GM23338 (cell line): ENCODE measurements around the gene NEK8. TPM values are rescaled to one million over a fixed set of nuclear protein-coding genes. Genes with fewer than 3 reads are reported as not detected.

Experiments
- ETS1 ChIP-seq: IDR thresholded peaks from 2 replicates; pipeline ENCODE4 v1.6.1; 2016; ENCODE audit warnings: antibody characterized with exemption
- JUNB ChIP-seq: IDR thresholded peaks from one replicate; pipeline ENCODE4 v1.6.1; 2016; ENCODE audit warnings: antibody characterized with exemption; ENCODE audit not compliant: unreplicated experiment
- POLR2AphosphoS5 ChIP-seq: IDR thresholded peaks from 2 replicates; pipeline ENCODE4 v1.6.1; 2016; ENCODE audit warnings: antibody characterized with exemption, low read depth
- ZNF114 ChIP-seq: fragments of 250-450 bp; sonication (Bioruptor Pico); IDR thresholded peaks from 2 replicates; pipeline ENCODE4 v1.5.0; 2020; ENCODE audit warnings: mild to moderate bottlenecking, moderate library complexity
- ZNF331 ChIP-seq: fragments of 250-450 bp; sonication (Bioruptor Pico); IDR thresholded peaks from 2 replicates; pipeline ENCODE4 v1.5.0; 2020; ENCODE audit warnings: low read depth, mild to moderate bottlenecking, moderate library complexity
- ZNF462 ChIP-seq: fragments of 250-450 bp; sonication (Bioruptor Pico); IDR thresholded peaks from 2 replicates; pipeline ENCODE4 v1.5.0; 2020; ENCODE audit warnings: mild to moderate bottlenecking, moderate library complexity
- polyA plus RNA-seq: library from polyadenylated mRNA; unstranded; fragments of >200 nt; fragmentation: Nextera tagmentation; extraction: Ambion mirVana; gene quantifications from 2 replicates; pipeline ENCODE4 v1.2.1, GENCODE V29; 2016
- total RNA-seq: library from RNA; depleted of rRNA; stranded (reverse); fragments of >200 nt; shearing (Covaris generic); gene quantifications from 2 replicates; pipeline ENCODE4 v1.2.3, GENCODE V29; 2014
- TF ChIP-seq, protein P1 (sequence below), 2 experiments: fragments of 200-600 bp in 1 of 2; sonication (generic) in 1 of 2; conservative IDR thresholded peaks; 2 replicates each; pipeline versions ENCODE4 v1.5.1 to v1.6.1; 2016 to 2017; ENCODE audit warnings: antibody characterized with exemption in 2 of 2, low read depth in 2 of 2, mild to moderate bottlenecking in 2 of 2, moderate library complexity in 1 of 2

The NEK8 gene
- total and polyA plus RNA-seq, 2 experiments from 2014 or later = 10.0 to 14.9 TPM

DNA sequence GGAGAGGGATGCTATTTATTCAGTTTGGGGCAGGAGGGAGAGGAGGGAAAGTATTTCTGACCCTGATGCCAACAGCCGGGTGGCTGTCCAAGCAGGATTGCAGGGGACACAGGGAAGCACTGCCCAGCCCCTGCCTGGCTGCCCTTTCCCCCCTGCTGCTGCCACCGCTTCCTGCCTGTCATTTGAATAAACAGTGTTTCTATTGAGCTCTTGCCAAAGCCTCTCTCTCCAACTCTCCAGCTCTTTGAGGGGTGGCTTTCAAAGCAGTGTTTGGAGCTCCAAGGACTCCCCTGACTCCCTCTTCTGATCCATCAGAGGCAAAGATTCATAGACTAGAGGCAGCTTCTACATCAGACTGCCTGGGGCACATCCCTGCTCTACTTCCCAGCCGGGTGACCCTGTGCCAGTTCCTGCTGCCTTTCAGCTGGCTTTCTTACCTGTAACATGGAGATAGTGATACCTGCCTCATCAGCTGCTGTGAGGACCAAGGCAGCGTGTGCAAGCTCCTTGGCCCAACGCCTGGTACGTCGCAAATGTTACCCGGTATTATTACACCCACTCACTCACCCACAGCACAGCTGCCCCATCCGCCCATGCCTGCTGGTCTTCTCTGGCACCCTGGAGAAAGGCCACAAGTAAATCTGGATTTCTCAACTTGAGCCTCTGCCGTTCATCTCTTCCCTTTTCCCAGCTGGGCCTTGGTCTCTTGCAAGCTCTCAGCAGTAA lies 26.4 kb upstream of the NEK8 start (continued):
- TF ChIP-seq, protein P1, sequence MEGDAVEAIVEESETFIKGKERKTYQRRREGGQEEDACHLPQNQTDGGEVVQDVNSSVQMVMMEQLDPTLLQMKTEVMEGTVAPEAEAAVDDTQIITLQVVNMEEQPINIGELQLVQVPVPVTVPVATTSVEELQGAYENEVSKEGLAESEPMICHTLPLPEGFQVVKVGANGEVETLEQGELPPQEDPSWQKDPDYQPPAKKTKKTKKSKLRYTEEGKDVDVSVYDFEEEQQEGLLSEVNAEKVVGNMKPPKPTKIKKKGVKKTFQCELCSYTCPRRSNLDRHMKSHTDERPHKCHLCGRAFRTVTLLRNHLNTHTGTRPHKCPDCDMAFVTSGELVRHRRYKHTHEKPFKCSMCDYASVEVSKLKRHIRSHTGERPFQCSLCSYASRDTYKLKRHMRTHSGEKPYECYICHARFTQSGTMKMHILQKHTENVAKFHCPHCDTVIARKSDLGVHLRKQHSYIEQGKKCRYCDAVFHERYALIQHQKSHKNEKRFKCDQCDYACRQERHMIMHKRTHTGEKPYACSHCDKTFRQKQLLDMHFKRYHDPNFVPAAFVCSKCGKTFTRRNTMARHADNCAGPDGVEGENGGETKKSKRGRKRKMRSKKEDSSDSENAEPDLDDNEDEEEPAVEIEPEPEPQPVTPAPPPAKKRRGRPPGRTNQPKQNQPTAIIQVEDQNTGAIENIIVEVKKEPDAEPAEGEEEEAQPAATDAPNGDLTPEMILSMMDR (conservative IDR thresholded peaks at IDR 0.05; ENCODE audit: low read depth in 2 of 2) = no peak
- TF ChIP-seq POLR2AphosphoS5 = no peak
- no peak for TF ChIP-seq ETS1
- TF ChIP-seq ZNF331 (CRISPR knock-in tag) = no peak
- no peak for TF ChIP-seq JUNB
- TF ChIP-seq ZNF114 (CRISPR knock-in tag) = no peak
- no peak for TF ChIP-seq ZNF462 (CRISPR knock-in tag)
